PFSK-1 (cell line): Measurements from ENCODE around the gene SSH3.

Experiments
- FOXP2 ChIP-seq: optimal IDR thresholded peaks from 2 replicates; pipeline ENCODE3; 2011; ENCODE audit warnings: borderline replicate concordance, control low read depth, inconsistent platforms; ENCODE audit not compliant: insufficient read depth; ENCODE audit errors: extremely low read length, extremely low read depth
- POLR2AphosphoS5 ChIP-seq: IDR thresholded peaks from 2 replicates; pipeline ENCODE4 v1.6.1; 2012; ENCODE audit warnings: low read depth, mild to moderate bottlenecking, control low read depth, low read length, moderate library complexity
- SIN3A ChIP-seq: IDR thresholded peaks from 2 replicates; pipeline ENCODE4 v1.6.1; 2012; ENCODE audit warnings: mild to moderate bottlenecking, low read length, moderate library complexity, borderline replicate concordance; ENCODE audit not compliant: insufficient read depth
- TAF1 ChIP-seq: IDR thresholded peaks from 2 replicates; pipeline ENCODE4 v1.6.1; 2012; ENCODE audit warnings: low read length, control low read depth, borderline replicate concordance; ENCODE audit not compliant: insufficient read depth
- TF ChIP-seq, protein P1 (sequence below), 2 experiments: IDR thresholded peaks; 2 replicates each; pipeline versions ENCODE4 v1.6.1 to v1.8.0; 2011 to 2012; ENCODE audit warnings: low read depth in 2 of 2, low read length in 2 of 2, control low read depth in 1 of 2, inconsistent platforms in 1 of 2, mild to moderate bottlenecking in 1 of 2, moderate library complexity in 1 of 2; ENCODE audit not compliant: insufficient read depth in 1 of 2

DNA sequence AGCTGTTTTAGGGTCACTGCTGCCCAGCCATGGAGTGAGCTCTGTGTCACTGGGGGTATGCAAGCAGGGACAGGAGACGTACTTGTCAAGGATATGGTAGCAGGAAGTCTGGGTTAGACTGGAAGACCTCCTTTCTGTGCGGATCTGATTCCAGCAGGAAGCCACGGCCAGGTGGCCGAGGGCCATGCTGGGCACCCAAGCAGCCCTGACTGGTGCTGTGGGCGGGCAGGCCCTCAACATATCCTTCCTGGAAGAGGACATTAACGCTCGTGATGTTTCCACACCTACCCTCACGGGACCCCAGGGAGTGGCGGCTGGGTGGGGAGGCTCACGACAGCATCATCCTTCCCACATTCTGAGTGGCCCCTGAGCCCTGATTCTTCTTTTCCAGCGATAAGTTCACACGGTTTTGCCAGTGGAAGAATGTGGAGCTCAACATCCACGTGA is 23.0 kb upstream of the SSH3 start:
- TF ChIP-seq POLR2AphosphoS5: no peak
- TF ChIP-seq TAF1: no peak
- TF ChIP-seq, protein P1, sequence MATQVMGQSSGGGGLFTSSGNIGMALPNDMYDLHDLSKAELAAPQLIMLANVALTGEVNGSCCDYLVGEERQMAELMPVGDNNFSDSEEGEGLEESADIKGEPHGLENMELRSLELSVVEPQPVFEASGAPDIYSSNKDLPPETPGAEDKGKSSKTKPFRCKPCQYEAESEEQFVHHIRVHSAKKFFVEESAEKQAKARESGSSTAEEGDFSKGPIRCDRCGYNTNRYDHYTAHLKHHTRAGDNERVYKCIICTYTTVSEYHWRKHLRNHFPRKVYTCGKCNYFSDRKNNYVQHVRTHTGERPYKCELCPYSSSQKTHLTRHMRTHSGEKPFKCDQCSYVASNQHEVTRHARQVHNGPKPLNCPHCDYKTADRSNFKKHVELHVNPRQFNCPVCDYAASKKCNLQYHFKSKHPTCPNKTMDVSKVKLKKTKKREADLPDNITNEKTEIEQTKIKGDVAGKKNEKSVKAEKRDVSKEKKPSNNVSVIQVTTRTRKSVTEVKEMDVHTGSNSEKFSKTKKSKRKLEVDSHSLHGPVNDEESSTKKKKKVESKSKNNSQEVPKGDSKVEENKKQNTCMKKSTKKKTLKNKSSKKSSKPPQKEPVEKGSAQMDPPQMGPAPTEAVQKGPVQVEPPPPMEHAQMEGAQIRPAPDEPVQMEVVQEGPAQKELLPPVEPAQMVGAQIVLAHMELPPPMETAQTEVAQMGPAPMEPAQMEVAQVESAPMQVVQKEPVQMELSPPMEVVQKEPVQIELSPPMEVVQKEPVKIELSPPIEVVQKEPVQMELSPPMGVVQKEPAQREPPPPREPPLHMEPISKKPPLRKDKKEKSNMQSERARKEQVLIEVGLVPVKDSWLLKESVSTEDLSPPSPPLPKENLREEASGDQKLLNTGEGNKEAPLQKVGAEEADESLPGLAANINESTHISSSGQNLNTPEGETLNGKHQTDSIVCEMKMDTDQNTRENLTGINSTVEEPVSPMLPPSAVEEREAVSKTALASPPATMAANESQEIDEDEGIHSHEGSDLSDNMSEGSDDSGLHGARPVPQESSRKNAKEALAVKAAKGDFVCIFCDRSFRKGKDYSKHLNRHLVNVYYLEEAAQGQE (IDR thresholded peaks at IDR 0.05; ENCODE audit: insufficient read depth in 1 of 2, low read depth in 2 of 2, low read length in 2 of 2): no peak
- no peak for TF ChIP-seq FOXP2
- TF ChIP-seq SIN3A: no peak
